Right lobe of liver (tissue), 4 donors: ENCODE data around the gene ZNF532.

Experiments
- CTCF ChIP-seq, 4 donors: fragments of 200-600 bp in 3 of 4; fragments of 450-650 bp in 1 of 4; IDR thresholded peaks; one replicate each; pipeline versions ENCODE4 v1.5.1 to v1.8.0; 2016 to 2022; ENCODE audit warnings: antibody characterized with exemption in 4 of 4, mild to moderate bottlenecking in 2 of 4
- POLR2A ChIP-seq: fragments of 450-650 bp; IDR thresholded peaks from one replicate; pipeline ENCODE4 v1.6.1; 2017; ENCODE audit warnings: antibody characterized with exemption, mild to moderate bottlenecking
- donor health status: DM: no; HTN: no; CAD: no.
- donor health status: DM: no; HTN: no; CAD: no.
- donor health status: DM: no; HTN: yes; CAD: no.

GRCh38 chr18:58992301-58993231 is 127.9 kb downstream of the ZNF532 start:
- TF ChIP-seq CTCF (IDR thresholded peaks at IDR 0.05) (no peak), POLR2A (no peak)
